Nucleus accumbens (tissue), 56 donors: ENCODE results near the gene FAM89A.
A peak's percentile ranks its signal among the peaks of the same experiment; 100 is the strongest.

Experiments
- DNase-seq, 56 donors: peaks; one replicate each; lab custom pipeline; 2025; lab: John Stamatoyannopoulos, UW

Gene FAM89A

GRCh38 chr1:231040019-231040799, at the start of gene FAM89A:
FAM89A (minus strand) TSS chr1:231040254; CDS start chr1:231040211, 43 bp downstream.
- peak in 36 of 56 donors; percentile 7 to 72 (median 32) for DNase-seq

DNA sequence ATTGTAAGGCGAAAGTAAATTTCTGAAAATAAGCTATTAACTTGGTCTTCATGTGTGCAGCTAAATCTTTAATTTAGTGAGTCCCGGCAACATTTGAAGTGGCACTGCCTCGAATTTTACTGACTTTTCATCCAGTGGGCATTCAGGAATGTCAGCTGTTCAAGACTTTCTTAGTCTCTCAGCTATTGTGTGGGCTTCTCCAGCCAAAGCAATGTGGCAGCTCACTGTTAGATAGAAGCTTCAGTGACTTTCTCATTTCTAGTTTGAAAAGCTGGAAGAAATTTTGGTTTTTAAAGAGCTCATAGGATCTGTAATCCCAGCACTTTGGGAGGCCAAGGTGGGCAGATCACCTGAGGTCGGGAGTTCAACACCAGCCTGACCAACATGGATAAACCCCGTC, 44.3 kb upstream of the FAM89A start:
- DNase-seq, result no peak

DNA sequence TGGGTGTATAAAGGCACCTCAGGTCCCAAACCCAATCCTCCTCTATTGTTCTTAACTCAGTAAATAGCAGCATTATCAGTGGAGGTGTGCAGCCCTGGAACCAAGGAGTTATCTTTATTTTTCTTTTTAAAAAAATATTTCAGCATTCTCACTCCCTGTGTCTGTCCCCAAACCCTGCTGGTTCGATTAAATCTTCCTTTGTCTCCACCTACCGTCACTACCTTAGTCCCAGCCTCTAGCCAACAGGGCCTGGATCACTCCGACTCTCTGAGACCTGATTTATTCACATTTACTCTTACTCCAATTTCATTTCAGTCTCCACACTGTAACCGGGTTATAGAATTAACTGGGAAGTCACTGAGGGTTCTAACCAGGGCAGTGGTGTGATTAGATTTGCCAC, 39.1 kb upstream of the FAM89A start:
- no peak for DNase-seq

- DNase-seq, result no peak
Measured at GRCh38 chr1:231078250-231078649, 38.2 kb upstream of the FAM89A start.

DNA sequence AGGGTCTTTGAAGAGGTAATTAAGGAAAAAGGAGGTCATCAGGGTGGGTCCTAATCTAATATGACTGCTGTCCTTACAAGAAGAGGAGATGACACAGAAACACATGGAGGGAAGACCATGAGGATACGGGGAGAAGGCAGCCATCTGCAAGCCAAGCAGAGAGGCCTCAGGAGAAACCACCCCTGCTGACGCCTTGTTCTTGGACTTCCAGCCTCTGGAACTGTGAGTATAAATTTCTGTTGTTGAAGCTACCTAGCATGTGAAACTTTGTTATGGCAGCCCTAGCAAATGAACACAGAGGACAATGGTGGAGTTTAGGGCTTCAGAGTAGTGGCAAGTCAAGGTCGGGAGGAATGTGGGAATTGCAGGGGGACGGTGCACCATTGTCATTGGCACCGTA, 36.7 kb upstream of the FAM89A start:
- no peak for DNase-seq

DNA sequence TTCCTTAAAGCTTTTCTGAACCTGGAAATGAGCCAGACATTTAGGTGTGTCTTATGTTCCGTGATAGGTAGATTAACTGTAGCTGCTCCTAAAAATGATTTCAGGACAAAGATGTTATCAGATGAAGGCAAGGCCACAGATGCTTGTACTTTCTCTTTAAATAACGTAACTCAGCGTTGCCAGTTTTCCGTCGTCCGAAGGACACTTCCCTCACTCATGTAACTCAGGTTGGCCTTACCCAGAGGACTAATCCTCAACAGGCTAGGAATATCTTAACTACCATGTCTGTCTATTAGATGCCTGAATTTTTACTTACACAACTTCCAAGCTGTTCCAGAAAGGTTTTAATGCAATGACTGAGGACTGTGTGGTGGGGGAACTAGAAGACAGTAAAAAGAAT, 35.4 kb upstream of the FAM89A start:
- DNase-seq, result no peak

GRCh38 chr1:231075020-231075419, 35.0 kb upstream of the FAM89A start:
- no peak for DNase-seq

DNA sequence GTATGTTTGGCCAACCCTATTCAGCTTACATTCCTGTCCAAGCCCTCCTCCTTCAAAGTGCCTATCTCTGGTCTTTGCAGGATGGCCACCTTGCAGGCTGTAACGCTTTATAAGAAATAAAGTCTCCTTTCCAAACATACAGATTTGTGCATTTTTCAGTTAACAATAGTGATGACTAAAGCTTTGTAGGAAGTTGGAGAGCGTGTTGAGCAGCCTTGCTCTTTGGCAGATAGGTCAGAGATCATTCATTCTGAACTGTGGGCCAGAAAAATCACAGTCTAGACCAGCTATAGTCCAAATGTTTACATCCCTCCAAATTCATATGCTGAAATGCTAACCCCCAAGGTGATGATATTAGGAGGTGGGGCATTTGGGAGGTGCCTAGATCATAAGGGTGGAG, 34.0 kb upstream of the FAM89A start:
- no peak for DNase-seq

GRCh38 chr1:231073331-231073730, 33.3 kb upstream of the FAM89A start:
- no peak for DNase-seq

DNA sequence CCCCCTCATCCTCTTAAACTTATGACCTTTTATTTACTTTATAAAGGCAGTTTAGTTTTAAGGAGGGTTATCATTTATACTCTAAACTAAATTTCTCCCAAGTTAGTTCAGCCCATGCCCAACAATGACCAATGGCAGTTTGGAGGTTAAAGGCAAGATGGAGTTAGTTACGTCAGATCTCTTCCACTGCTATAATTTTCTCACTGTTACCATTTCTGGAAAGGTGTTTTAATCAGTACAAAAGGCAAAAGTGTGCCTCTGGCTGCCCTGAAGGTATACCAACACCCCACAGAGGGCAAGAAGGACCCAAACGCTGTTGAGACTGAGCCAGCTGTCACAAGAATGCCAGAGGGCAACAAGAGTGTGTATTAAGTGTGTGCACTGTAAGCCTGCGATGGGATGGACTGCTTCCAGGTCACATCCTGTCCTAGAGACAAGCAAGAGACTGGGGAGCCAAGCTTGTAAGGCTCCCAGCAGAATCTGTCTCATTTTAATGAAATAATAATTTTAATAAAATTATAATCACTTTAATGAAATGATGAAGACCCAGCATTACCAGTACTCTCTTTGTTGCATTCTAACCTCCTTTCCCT, 32.5 kb upstream of the FAM89A start:
- no peak for DNase-seq

DNA sequence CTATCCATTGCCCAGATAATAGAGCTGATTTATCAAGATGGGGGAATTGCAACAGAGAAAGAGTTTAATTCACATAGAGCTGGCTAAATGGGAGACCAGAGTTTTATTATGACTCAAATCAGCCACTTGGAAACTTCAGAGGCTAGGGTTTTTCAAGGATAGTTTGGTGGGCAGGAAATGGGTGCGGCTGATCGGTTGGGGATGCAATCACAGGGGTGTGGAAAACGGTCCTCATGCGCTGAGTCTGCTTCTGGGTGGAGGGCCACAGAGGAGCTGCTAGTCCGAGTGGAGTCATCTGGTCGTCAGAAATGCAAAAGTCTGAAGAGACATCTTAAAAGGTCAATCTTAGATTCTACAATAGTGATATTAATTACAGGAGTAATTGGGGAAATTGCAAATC, 32.0 kb upstream of the FAM89A start:
- DNase-seq, result no peak

DNA sequence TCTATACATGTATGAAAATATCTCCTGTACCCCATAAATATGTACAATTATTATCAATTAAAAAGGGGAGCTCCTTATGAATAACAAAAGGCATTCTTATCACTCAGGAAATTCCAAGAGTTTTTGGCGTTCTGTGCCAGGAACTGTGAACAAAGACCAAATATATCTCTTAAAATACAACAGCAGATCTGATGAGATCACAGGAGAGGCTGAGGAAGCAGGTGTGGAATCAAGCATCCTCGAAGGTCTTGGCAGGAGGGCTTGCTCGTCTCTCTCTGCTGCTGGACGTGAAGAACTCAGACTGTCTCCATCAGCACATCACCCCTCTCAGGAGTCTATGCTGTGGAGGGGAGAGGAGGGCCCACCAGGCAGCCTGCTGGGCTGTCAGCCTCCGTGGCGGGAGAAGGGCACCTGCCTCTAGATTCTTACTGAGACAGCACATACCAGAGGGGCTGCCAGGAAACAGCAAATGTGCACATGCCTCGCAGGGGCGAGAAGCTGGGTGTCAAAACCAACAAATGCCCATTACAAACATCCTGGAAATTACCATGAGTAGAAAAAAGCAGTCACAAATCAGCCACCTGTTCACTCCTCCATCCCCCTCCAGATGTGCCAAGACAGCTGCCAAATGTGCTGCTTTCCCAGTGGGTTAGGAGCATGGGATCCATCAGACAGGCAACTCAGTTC, 30.8 kb upstream of the FAM89A start:
- no peak for DNase-seq

GRCh38 chr1:231069333-231069732, 29.3 kb upstream of the FAM89A start:
- no peak for DNase-seq

DNA sequence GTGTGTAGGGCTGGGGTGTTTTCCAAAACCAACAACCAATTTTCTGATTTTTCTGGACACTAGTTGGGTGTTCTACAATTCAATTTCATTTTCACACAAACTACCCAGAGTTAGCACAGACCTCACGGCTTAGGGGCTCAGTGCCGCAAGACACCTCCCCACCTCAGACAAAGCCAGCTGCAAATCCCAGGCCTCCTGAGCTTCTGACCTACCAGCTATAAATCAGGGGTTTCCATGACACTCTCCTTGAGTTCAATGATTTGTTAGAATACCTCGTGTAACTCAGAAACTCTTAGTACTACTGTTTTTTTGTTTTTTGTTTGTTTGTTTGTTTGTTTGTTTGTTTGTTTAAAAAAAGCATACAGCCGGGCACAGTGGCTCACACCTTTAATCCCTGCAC, 28.7 kb upstream of the FAM89A start:
- no peak for DNase-seq

- no peak for DNase-seq
Measured at GRCh38 chr1:231065510-231066241, 25.6 kb upstream of the FAM89A start.

- no peak for DNase-seq
Measured at GRCh38 chr1:231064418-231064817, 24.4 kb upstream of the FAM89A start.

DNA sequence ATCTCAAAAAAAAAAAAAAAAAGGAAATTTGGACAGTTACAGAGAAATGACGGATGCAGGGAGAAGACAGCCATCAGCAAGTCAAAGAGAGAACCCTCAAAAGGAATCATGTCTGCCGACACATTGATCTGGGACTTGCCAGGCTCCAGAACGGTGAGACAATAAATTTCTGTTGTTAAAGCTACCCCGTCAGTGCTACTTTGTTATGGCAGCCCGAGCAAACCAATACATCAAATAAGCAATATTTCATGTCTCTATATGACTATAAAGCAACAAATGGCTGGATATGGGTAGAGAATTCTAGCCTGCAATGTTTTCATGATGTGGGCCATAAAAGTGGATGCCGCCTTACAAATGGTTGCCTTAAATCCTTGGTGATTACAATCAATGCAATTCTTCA, 23.3 kb upstream of the FAM89A start:
- DNase-seq, result no peak

DNA sequence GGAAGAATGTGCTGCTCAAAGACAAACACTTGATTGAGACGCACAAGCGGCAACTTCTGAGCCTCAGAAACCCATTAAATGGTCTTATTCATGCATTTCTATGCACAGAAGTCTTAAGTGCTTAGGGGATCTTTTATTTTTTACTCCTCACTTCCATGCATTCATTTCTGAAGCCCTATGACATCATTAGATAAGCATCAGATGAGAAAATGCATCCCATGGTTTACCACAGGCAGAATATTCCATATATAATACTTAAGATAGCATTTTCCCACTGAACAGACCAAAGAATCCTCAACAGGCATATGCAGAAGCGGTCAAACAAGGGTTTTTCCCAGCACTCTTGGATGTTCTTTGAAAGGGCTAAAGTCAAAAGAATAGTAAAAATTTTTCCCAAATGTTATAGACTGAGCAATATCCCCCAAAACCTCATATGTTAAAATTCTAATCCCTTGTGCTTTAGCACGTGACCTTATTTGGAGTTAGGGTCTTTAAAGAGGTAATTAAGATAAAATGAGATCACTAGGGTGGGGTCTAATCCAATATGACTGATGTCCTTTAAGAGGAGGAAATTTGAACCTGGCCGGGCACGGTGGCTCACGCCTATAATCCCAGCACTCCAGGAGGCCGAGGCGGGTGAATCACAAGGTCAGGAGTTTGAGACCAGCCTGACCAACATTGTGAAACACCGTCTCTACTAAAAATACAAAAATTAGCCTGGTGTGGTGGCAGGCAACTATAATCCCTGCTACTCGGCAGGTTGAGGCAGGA, 22.6 kb upstream of the FAM89A start:
- DNase-seq, result no peak

DNA sequence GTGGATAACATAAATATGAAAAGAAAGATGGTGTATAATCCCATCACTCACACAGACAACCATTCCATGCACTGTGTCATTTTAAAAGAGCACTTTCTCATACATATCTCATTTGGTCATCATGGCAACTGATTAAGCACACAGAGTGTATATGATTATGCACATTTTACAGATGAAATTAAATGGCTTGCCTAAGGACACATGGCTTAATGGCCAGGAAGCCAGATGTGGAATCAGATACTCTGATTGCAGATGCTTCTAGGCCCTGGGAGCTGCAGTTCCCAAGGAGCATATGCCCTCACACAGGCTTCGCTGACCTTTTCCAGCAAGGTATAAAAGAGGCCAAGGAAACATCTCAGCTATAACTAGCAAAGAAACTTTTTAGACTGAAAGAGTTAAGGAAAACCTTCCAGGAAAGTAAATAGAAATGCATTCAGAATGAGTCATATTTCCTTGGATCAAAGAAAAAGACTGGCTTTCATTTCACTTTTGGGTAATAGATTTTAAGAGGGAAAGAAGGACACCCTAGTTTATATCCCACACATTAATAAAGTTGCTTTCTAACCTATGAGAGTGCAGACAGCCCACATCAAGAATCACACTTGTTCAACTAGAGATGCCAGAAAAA, 19.6 kb upstream of the FAM89A start:
- DNase-seq, result no peak
